ENCODE data around the gene NETO1.

NETO1 gene, protein sequence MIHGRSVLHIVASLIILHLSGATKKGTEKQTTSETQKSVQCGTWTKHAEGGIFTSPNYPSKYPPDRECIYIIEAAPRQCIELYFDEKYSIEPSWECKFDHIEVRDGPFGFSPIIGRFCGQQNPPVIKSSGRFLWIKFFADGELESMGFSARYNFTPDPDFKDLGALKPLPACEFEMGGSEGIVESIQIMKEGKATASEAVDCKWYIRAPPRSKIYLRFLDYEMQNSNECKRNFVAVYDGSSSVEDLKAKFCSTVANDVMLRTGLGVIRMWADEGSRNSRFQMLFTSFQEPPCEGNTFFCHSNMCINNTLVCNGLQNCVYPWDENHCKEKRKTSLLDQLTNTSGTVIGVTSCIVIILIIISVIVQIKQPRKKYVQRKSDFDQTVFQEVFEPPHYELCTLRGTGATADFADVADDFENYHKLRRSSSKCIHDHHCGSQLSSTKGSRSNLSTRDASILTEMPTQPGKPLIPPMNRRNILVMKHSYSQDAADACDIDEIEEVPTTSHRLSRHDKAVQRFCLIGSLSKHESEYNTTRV

DNA sequence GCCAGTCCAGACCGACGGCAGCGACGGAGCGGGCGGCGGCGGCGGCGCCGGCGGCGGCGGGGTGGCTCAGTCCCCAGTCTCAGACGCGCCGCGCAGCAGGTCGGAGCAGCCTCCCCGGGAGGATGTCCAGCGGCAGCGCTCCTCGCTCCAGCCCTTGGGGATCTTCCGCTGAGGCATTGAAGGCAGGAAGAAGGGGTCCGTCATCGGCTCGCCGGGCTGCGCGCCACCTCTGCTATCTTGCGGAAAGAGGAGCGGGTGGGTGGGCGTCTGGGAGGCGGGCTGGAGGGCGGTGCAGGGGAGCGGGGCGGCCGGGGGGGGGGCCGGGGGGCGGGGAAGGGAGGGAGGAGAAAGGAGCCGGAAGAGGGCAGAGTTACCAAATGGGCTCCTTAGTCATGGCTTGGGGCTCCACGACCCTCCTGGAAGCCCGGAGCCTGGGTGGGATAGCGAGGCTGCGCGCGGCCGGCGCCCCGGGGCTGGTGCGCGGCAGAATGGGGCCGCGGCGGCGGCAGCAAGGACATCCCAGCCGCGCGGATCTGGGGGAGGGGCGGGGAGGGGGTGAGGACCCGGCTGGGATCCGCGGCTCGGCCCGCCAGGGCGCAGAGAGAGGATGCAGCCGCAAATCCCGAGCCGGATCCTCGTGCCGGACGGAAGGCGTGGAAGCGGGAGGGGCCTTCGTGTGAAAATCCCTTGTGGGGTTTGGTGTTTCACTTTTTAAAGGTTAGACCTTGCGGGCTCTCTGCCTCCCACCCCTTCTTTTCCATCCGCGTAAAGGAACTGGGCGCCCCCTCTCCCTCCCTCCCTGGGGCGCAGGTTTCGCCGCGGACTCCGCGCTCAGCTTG, at the start of gene NETO1:
Gene NETO1 (minus strand): TSS at position 242 of the 839 bp plus-strand sequence. CDS start 696 bp downstream, outside the sequence.
- no peak for DNase-seq

DNA sequence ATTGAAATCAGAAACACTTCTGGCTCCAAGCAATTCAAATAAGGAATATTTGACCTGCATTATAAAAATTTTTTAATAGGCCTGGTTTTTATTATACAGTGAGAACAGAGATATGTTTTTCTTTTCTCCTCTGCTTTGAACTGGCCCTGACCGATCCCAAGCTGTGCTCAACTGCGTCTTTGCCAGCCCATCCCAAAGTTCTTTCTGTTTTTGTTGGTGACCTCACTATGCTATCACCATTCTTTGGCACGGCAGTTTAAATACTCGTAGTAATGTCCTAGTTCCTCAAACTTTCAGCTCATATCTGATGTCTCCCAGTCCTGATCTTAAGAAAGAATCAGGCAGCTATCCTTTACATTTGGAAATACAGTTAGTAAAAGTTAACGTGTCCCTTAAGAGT, 42.3 kb upstream of the NETO1 start:
- no peak for DNase-seq

DNA sequence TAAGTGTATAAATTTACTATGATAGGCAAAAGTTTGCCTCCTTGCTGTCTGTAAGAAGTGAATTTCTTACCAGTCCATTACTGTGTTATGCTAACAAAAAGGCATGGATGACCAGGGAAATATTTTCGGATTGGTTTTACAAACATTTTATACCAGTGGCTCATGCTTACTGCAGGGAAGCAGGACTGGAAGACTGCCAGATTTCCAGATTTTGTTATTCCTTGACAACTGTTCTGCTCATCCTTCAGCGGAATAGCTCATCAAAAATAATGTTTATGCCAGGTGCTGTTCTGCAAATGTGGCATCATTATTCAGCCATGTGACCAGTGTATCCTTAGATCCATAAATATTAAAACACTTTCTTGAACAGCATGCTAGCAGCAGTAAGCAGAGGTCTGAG, 40.4 kb upstream of the NETO1 start:
- no peak for DNase-seq

DNA sequence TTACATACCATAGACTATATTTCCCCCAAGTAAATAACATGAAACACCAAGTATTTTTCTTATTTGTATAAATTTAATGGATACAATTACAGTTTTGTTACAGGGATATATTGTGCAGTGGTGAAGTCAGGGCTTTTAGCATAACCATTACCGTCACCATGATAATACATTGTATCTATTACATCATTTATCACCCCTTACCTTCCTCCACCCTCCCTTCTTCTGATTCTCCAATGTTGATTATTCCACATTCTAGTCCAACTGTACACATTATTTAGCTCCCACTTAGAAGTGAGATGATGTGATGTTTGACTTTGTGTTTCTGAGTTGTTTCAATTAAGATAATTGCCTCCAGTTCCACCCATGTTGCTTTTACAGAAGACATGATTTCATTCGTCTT, 35.2 kb upstream of the NETO1 start:
- DNase-seq = no peak

DNA sequence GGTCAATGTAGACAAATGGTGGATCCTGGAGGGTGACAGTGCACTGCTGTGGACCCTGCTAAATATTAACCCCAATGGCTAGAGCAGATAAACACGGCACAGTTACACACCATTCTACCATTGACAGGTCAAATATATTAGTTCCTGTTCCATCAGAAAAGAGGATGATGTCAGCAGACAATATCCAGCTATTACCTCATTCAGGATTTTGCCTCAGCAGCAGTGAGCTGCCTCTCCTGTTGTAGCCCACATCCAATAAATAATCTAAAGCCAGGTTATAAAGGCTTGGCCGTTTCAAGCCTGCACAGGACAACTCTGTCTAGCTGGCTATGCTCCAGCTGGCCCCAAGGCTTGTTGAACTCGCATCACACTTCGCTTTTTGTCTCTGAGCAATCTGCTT, 31.6 kb upstream of the NETO1 start:
- no peak for DNase-seq

DNA sequence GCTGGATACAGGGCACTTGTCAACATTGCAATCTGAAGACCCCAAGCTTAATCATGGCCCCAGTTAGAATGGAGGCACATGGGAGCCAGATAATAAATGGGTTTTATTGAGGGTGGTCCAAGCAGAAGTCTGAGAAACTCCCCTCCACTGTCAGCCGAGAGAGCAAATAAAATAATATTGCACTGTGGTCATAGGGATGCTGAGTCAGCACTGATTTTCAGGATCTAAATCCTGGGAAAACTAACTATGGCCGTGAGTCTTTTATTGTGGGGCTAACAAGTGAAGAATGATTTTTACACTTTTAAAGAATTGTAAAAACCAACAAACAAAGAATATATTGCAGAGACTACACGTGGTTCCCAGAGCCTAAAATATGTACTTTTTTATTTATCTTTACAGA, 31.1 kb upstream of the NETO1 start:
- DNase-seq = no peak

DNA sequence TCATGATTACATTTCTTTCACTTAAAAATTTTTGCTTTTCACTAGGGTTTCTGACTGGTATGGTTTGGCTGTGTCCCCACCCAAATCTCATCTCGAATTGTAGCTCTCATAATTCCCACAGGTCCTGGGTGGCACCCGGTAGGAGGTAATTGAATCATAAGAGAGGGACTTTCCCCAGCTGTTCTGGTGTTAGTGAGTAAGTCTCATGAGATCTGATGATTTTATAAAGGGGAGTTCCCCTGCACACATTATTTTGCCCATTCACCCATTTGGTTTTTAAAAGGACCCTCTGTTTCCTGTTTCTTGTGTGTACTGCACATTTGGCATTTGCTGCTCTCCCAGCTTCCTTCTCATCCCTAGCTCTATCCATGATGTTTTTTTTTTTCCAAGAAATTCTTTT, 27.8 kb upstream of the NETO1 start:
- DNase-seq = no peak

DNA sequence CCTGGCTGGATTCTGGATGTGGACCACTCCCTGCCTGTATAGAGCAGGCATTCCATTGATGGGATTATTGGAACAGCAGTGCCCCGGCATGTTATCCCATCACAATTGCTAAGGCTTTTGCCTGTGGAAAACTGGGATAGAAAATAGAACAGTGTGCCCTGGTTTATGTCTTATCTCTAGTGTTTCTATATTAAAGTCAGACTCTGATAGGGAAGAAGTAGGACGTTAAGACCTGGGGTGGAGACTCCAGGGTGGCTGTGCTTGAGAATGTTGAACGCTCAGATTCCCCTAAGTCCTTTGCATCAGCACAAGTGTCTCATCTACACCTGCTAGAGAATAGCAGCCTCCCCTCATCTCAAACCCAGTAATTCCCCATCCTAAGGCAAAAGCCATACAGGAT, 10.8 kb upstream of the NETO1 start:
- DNase-seq = no peak

DNA sequence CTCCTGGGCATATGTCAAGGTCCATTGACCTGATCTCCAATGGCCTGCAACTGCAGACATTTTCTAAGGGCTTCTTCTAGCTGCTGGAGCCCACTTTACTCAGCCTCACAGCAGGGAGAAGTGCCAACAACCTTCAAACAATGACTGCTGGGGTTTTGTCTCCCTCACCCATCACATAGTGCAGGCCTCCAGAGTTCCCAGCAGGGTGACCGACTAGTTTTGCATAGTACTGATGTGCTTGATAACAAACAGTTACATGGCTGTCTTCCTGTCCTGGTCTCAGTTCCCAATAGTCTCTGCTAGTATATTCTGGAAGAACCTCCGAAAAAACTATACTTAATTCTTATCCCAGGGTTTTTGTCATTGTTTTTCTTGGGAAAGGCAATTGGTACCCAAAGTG, 10.4 kb upstream of the NETO1 start:
- no peak for DNase-seq

DNA sequence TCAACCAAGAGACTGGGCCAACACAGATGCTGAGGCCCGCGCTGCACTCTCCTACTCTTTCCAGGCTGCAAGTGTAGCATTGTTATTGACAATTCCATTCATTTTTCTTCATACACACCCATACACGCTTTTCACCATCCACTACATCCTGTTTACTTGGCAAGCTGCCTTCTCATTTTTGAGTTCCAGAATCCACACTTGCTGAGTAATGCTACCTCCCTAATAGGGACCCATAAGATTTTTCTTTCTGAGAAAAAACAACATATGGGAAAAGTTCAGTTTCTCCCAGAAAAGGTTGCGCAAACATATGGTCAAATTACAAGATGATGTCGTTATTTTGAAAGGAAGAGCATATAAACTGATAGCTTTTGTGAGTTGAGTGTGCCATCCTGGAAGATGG, 3.3 kb upstream of the NETO1 start:
- no peak for DNase-seq

DNA sequence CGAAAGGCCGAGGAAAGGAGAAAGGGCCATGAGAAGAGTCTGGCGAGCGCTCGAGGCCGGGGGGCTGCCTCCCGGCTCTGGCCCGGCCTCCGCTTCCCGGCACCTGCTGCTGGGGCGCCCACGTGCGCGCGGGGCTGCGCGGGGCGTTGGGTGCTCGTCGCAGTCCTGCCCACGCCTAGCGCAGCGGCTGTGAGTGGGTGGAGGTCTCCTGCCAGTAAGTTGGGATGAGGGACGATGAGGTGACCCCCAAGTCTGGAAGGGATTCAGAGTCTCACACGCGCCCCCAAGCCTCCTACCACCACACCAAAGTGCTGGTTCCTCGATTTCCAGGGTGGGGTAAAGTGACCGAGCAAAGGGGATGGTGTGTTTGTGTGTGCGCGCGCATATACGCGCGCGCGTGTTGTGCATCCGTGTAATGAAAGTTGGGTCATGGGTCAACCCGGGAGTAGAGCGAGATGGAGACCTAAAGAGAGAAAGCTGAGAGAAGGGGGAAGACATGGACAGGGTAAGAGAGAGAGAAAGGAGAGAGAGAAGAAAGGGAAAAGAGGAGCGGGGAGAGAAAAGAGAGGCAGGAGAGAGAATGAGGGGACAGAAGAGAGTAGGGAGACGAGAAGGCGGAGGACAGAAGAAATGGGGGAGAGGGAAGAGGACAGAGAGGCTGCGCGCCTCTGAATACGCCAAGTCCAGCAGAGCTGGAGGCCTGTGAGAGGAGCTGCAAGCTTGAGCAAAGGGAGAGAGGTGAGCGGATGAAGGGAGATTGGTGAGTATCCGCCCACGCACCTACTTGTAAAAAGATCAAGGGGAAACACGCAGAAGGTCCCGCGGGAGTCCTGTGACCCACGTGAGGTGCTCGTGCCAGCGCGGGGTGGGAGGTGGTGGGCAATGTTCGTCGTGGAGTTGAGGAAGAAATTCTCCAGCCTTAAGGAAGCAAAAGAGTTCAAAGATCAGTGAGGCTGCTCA, 1.7 kb upstream of the NETO1 start:
- no peak for DNase-seq

DNA sequence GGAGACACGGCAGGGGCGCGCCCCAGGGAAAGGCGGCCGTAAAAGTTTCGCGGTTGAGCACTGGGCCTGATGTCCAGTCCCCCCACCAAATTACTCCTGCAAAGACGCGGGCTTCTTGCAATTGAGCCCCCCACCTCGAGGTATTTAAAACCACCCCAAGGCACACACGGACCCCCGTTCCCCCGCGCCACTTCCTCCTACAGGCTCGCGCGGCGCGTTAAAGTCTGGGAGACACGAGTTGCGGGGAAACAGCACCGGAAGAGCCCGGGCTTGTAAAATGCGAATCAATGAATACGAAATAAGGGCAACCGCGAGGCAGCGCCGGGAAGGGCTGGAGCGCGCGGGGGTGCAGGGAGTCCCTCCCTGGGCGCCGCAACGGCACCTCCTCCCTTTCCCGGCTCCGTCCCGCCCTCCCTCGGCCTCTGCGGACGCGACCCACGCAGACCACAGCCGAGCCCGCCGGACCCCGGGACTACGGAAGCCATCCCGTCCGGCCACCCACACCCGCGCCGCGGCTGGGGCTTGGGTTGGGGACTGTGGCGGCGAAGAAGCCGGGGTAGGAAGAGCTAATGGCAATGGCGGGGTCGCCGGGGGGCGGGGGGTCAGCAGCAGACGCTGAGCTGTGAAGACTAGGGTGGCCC, 918 bp upstream of the NETO1 start:
- DNase-seq = no peak

DNA sequence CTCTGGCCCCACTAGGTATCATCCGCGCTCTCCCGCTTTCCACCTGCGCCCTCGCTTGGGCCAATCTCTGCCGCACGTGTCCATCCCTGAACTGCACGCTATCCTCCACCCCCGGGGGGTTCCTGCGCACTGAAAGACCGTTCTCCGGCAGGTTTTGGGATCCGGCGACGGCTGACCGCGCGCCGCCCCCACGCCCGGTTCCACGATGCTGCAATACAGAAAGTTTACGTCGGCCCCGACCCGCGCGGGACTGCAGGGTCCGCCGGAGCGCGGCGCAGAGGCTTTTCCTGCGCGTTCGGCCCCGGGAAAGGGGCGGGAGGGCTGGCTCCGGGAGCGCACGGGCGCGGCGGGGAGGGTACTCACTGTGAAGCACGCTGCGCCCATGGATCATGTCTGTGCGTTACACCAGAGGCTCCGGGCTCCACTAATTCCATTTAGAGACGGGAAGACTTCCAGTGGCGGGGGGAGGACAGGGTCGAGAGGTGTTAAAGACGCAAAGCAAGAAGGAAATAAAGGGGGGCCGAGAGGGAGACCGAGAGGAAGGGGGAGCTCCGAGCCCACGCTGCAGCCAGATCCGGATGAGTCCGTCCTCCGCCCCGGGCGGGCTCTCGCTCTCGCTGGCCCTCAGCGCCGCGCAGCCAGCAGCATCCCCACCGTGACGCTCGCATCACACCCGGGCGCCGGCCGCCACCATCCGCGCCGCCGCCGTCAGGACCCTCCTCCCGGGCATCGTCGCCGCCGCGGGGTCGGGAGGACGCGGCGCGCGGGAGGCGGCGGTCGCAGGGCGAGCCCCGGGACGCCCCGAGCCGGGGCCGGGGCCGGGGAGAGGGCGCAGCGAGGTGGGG, 664 bp downstream of the NETO1 start:
- no peak for DNase-seq

DNA sequence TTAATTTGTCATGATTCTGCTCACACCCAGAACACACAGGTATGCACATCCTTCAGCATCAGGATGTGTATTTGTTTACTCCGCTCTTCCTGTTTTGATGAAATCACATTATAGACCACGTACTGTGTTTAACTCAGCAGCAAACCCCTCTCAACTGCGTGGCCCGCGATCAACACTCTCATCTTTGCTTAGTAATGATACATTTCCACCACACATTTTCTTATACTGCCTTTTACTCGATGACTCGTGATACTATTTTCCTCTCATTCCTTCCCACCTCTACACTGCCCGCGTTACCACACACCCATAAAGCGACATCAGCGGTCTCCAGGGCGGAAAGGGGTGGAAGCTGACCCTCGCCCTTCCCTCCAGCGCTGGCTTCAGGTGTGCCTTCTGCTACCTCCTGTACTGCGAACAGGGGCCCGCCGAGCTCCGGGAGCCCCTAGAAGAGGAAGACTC, 1.3 kb downstream of the NETO1 start:
- no peak for DNase-seq

DNA sequence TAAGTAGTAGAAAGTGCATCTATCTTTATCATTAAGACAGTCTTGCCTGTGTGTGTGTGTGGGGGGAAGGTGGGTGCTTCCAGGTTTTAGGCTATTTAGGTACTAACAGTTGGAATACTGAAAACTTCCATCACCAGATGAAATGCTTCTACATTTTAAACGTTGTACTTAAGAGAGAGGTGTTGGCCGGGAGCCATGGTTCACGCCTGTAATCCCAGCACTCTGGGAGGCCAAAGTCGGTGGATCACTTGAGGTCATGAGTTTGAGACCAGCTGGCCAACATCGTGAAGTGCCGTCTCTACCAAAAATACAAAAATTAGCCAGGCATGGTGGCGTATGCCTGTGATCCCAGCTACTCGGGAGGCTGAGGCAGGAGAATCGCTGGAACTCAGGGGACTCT, 4.0 kb downstream of the NETO1 start:
- DNase-seq = no peak

DNA sequence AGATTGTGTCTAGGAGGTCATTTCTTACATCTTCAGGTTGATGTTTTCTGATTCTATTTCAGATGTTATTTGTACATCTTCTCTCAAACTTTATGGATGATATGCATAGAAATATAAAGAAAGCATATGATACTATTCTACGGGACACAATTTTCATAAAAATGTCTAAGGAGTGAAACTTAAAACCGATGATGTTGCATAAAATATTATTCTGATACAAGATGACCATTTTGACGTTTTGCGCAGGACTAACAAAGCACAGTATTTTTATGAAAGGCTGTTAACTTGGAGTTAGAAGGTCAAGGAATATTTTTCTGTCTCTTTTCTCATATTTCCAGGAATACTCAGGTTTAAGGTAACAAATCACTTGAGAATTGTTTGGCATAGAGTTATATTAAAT, 8.7 kb downstream of the NETO1 start:
- DNase-seq = no peak

DNA sequence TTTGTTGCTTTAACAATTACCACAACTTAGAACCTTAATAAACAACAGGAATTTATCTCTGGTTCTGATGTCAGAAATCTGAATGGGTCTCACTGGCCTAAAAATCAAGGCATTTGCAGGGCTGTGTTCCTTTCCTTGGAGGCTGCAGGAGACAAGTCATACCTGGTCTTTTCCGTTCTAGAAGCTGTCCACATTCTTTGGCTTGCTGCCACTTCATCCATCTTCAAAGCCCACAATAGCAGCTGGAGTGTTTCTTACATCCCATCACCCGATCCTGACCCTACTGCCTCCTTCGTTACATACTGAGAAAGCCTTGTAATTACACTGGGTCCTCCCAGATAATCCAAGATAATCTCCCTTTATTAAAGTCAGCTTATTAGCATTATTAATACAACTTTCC, 18.1 kb downstream of the NETO1 start:
- DNase-seq = no peak

DNA sequence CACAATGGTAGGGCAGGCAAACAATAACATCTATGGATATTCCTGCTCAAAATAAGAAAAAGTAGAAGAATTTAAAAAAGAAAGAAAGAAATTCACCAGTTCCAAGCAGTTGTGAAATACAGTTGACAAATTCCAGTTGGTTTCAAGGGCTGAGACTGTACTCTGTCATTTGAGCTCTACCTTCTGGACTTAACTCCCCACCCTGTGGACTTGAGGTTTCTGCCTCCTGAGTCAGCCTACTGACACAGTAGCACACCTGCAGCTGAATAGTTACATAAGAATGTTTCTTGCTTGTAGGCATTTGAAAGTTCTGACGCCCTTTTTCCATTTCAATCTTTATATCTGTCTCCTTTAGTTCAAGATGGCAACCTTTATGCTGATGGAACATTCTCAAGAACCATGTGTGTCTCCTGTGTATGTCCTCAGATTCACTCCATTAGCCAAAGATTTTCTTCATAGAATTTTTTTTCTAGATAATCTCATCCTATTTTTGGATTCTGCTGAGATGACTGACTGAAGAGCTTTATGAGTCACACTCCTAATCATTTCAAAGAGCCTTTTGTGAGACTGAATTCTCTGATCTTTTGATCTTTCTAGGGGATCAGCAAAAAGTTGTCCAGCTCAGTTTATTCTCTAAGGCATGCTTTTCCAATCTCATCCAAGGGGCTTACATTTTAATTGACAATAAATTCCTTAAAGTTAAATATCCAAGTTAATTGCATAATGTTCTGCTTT, 19.1 kb downstream of the NETO1 start:
- DNase-seq = no peak

DNA sequence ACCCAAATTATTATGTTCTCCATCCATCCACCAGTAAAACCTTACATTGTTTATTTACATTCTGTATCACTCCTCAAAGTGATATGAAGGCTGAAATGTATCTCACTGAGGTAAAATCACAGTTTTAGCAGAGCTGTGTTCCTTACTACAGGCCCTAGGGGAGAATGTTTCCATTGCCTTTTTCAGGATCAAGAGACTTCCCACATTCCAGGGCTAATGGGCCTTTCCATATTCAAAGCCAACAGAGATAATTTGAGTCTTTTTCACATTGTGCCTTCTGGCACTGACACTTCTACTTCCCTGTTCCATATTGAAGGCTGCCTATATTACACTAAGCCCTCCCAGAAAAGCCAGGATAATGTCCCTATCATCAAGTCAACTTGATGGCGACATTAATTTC, 20.0 kb downstream of the NETO1 start:
- no peak for DNase-seq

DNA sequence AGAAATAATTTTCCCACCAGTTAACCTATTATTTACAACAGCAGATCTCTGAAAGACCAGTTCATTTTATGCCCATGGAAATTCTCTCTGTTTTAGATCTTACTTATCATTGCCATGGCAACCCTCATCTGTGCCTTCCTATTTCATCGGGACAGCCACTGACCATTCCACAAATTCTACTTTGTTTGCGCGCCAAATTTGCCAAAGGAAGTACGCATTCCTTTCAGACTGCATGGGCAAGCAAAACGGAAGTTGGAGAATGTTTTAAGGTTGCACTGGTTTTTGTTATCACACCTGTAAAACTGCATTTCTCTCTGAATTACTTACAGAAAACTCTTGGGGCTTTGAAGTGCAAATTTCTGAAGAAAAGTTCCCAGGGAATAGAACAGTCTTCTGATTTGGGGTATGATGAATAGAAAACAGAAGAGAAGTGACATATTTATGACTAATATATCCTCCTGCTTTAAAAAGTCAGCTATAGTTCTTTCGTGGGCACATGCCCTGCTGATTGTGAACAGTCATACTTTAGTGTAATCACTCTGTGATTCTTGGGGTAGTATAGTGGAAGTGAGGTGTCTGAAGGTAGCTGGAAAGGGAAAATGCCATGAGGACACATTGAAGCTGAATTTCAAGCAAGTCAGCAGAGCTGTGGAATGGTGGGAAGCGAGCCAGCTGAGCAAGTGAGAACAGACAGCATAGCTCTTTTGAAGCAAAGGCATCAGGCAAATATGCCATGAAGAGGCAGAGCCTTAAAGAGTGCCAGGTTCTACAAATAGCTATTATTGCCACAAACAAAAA, 20.9 kb downstream of the NETO1 start:
- DNase-seq = no peak

All from NCI-H2171 treated with DMSO at 0.1 percent for 48 hours (cell line).